WI38 (cell line): ENCODE measurements around the gene THG1L.

Source experiments
- H3K4me3 ChIP-seq: 2 replicates; pipeline ENCODE4 v1.5.1; 2011; ENCODE audit warnings: low read depth, mild to moderate bottlenecking, control low read depth, low read length
- TF ChIP-seq, protein P1 (sequence below): IDR thresholded peaks from 2 replicates; pipeline ENCODE4 v1.5.1; 2012; ENCODE audit warnings: low read depth, mild to moderate bottlenecking, control low read depth, low read length

The THG1L gene

GRCh38 chr5:157743163-157744050, 12.2 kb downstream of the THG1L start, which contains the start of gene LSM11:
LSM11 (plus strand) TSS chr5:157743712; CDS start chr5:157743751, 39 bp downstream.
- TF ChIP-seq, protein P1, sequence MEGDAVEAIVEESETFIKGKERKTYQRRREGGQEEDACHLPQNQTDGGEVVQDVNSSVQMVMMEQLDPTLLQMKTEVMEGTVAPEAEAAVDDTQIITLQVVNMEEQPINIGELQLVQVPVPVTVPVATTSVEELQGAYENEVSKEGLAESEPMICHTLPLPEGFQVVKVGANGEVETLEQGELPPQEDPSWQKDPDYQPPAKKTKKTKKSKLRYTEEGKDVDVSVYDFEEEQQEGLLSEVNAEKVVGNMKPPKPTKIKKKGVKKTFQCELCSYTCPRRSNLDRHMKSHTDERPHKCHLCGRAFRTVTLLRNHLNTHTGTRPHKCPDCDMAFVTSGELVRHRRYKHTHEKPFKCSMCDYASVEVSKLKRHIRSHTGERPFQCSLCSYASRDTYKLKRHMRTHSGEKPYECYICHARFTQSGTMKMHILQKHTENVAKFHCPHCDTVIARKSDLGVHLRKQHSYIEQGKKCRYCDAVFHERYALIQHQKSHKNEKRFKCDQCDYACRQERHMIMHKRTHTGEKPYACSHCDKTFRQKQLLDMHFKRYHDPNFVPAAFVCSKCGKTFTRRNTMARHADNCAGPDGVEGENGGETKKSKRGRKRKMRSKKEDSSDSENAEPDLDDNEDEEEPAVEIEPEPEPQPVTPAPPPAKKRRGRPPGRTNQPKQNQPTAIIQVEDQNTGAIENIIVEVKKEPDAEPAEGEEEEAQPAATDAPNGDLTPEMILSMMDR: peak; percentile 99
- peak within 1 kb of the TSS; percentile 79 for H3K4me3 ChIP-seq

DNA sequence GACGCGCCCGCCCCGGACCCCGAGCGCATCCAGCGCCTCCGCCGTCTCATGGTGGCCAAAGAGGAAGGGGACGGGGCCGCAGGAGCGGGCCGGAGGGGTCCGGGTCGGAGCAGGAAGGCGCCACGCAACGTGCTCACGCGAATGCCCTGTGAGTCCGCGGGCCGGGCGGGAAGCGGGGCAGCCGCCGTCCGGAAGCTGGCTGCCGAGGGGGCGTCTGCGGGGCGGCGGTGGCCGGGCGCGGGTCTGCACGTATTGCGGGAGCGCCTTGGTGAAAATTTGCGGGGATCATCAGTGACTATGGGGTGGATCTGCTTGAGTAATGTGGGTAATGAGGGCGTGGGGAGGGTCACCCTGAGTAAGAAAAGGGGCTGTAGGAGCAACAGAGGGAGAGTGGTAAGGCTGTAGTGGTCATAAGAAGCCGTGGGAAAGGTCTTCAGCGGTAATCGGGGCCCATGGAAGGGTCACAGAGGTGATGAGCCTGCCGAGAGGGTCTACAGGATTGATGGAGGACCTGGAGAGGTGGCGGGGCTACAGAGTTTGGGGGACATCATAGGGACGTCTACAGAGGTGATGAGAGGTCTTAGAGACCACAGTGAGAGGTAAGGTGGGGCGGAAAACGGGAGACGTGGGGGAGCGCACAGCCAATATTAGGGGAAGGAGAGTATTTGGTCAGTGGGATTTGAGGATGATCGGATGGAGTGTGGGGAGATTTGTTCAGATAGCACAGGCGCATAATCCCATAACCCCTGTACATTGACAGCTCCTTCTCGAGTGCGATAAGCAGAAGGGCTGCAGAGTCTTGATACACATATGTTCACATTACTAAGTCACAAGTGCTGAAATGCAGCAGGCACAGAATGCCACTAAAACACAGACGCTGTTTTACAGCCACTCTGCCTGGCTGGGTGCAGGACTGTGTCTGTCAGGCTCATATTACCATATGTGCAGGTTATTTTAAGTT, 13.1 kb downstream of the THG1L start:
- TF ChIP-seq, protein P1: no peak
- H3K4me3 ChIP-seq: peak overlapping the region; percentile 79

GRCh38 chr5:157745041-157745456, 13.8 kb downstream of the THG1L start:
- peak overlapping the region; percentile 79; the same call in 1 of the 2 replicates for H3K4me3 ChIP-seq
- TF ChIP-seq, protein P1: no peak

DNA sequence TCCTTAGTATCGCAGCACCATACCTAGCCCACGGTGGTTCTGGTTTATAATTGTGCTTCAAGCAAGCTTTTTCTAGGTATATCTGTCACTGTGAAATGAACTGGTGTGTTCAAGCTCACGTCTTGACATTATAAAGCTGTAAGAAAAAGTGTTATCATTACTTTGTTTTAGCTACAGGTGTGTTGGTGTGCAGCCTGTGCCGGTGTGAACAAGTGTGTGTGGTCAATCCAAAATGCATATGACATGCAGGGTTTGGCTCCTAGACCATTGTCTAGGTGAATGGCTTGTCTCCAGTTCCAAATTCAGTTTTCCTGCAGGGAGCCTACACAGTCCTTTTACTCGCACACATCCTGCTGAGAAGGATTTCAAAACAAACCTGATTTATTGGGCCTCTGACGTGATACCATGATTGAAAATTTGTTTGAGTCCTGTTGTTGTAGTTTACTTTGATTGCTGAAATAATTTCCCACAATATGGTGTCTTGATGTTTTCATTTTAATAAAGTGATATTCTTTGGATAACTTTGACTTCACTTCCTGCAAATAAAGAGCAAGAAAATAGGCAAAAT, 16.0 kb downstream of the THG1L start:
- TF ChIP-seq, protein P1: no peak
- H3K4me3 ChIP-seq: no peak overlapping the region

- TF ChIP-seq, protein P1: no peak
- H3K4me3 ChIP-seq: no peak overlapping the region
Measured at GRCh38 chr5:157747766-157748700, 16.8 kb downstream of the THG1L start.

DNA sequence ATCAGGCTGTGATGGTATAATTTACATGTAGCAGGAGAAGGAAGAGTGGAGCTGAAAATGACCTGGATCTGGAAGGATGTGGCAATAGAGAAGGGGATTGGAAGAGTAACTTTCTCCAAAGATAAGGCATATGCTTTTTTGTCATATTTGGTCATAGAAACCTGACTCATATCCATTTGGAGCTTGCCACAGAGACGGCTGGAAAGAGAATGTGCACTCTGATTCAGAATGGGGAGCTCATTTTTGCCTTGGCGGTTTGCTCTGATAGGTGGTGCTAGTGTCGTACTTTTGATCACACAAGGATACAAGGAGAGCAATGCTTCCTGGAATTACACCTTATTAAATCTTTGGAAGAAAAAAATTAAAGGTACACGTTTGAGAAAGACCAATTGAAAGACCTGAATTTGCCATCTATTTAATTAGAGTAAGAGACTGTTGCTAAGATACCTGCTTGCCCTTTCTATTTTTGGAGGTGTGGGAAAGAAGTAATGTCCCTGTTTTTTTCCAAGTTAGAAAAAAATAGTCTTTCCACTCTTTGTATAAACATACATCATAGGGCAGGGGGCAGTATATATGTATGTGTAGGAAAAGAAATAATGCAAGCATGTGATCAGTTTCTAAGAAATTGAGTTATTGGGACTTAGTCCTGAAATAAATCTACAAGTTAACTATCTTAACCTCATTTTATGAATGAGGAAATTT, 17.7 kb downstream of the THG1L start:
- TF ChIP-seq, protein P1: no peak
- no peak overlapping the region for H3K4me3 ChIP-seq
